ENCODE data around the gene FGB.

- TF ChIP-seq CTCF (IDR thresholded peaks at IDR 0.05; ENCODE audit: low read length) (no peak), EZH2 (IDR thresholded peaks at IDR 0.05; ENCODE audit: borderline replicate concordance, low read length) (no peak)
Measured at GRCh38 chr4:154590329-154591006, 27.7 kb downstream of the FGB start, which contains the start of gene FGA.

All from OCI-LY1 (cell line).